Measurements from ENCODE around the gene CCNY.
A peak's percentile ranks its signal among the peaks of the same experiment; 100 is the strongest.

Gene CCNY

DNA sequence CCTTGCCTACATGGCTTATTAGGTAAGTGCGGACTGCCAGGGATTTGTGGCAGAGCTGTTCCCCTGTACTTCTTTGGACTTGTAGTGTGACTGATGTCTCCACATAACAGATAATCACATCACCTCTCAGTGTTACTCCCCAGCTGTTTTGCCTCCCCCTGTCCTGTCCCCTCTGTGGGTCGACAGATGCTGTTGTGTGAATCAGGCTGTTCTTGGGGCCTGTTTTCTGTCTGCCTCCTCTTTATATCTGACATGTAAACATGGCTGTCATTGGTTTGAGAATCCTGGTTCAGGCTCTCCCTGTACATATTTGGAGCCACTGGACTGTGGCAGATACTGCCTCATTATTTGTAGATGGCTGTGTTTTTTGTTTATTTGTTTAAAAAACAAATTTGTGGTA, 22.7 kb downstream of the CCNY start:
- no peak for DNase-seq

GRCh38 chr10:35359873-35360272, 23.6 kb downstream of the CCNY start:
- no peak for DNase-seq

GRCh38 chr10:35362701-35363350, 26.5 kb downstream of the CCNY start:
- no peak for DNase-seq

- DNase-seq, result no peak
Observed at GRCh38 chr10:35363587-35363986, 27.3 kb downstream of the CCNY start.

DNA sequence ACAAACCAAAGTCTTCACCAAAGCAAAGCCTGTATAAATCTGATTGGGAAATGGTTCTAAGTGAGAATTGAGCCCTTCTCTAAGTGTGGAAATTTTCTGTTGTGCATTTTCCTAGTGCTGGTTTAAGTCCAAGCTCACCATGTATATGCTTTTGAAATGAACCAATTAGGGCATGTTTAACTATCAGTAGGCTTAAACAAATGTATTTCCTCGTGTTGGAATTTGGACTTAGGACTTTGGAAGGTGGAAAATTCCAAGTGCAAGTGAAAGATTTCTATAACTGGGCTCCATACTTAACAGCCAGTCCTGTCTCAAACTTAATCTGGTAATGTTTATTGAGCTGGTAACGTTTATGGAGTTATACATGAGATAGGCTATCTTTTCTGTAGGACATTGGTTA, 28.5 kb downstream of the CCNY start:
- DNase-seq, result no peak

DNA sequence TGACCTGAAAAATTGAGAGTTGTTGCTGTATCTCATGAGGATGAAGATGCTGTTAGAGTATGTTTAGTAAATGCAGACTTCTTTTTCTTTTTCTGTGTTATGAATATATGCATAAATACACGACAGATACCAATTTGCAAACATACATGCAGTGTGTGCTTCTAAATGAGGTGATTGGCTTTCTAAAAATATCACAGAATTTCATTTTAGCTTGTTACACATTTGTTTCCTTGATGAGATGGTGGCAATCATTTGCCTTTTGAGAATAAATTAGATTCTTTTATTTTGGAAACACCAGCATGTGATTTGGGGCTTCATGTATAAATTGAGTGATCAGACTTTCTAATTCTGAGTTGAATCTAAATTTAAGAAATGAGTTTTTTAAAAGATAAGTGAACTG, 29.7 kb downstream of the CCNY start:
- no peak for DNase-seq

DNA sequence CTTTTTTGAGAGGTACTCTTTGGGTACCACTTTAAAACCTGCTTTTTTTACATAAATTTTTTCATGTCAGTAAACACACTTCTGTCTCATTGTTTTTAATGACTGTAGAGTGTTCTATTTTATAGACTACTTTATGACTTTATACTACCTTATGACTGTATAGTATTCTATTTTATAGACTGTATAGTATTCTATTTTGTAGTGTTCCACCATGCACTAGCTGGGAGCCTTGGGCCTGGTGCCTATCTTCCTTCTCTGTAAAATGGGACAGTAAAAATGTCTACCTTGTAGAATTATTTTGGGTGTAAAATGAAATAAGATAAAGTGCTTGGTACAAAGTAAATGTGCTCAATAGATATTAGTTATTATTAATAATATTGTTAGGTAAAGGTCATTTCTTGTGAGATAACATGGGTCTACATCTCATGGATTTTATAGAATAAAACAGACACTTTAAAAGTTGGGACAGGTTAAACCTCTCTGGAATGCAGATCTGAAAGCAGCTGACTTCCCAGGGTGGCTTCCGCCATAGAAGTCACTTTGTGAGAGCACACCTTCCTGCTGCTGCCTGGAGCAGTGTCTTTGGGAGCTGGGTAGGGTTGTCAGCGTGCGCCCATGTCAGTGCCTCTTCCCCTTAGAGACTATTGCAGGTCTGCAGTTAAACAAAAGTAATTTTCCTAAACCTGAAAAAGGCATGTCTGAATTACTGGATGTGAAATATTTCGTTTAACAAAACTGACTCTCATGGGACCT, 31.0 kb downstream of the CCNY start:
- no peak for DNase-seq

DNA sequence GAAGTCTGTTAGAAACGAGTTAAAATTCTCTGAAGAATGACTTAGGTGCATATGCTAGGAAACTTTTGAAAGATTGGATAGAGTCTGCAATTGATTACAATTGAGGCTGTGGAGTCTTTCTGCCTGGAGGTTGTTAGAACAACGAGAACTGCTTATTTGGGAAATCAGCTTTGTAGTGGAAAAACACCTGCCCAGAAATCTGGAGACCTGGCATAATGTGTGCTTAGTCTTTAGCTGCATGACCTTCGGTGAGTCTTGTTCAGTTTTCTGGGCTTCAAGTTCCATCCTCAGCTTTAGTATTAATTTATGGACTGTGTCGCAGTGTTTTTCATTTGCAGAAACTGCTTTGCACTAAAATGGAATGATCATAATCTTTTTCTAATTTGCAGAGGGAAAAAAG, 31.7 kb downstream of the CCNY start:
- DNase-seq, result no peak

DNA sequence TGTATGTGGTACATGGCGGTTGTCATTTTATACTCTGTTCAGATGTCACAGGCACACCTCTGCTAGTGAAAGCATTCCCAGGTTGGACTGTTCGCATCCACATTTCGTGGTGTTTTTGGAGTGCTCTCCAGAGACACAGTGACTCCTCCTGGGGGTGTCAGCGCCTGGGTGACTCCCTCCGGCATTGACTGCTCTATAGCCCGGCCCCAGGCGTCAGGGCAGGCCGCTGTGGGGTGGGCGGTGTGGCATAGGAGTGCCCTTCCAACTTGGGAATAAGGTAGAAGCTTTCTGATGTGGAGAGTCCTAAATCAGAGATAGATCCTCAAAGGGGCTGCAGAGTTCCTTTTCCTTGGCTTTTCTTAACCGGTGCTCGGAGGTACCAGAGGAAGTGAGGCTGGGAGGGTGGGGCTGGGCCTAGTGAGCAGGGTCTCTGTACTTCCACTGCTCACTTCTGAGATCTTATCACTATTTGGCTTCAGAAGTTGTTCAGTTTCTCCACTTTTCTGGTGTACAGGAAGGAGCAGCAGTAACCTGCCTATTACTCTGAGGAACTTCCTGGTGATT, 32.3 kb downstream of the CCNY start:
- DNase-seq, result no peak

- DNase-seq, result no peak
Observed at GRCh38 chr10:35369049-35369611, 32.8 kb downstream of the CCNY start.

GRCh38 chr10:35371731-35372130, 35.4 kb downstream of the CCNY start:
- no peak for DNase-seq

DNA sequence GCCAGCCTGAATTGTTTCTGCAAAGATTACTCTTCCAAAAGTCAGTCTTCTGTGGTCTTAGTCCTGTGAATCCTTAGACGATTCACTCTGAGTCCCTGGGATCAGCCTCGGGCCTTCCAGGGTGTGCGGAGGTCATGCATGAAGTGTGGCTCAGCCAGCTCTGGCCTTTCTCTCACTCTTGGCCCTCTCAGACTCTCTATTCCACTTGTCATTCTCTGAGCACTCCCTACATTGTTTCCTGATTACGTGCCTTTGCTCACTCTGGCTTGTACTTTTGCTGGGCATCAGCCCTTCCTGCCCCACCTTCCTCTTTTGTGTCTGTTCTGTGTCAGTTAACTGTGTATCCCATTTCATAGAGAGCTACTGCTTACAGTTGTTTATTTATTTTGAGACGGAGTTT, 36.0 kb downstream of the CCNY start:
- DNase-seq, result no peak

- no peak for DNase-seq
Observed at GRCh38 chr10:35375091-35375765, 38.9 kb downstream of the CCNY start.

DNA sequence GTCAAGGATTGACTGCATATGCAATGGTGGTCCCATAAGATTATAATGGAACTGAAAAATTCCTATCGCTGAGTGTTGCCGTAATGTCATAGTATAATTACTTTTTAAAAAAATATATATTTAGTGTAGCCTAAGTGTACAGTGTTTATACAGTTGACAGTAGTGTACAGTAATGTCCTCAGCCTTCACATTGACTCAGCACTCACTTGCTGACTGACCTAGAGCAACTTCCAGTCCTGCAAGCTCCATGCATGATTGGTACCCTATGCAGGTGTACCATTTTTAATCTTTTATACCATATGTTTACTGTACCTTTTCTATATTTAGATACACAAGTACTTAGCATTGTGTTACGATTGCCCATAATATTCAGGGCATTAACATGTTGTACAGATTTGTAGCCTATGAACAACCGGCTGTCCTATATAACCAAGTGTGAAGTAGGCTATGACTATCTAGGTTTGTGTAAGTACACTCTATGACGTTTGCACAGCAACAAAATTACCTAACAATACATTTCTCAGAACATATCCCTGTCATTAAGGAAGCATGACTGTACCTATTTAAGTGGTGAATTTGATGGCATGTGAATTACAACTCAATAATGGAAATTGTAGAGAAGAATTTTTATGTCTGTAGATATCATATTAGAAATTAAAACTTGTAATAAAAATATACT, 40.9 kb downstream of the CCNY start:
- no peak for DNase-seq

- DNase-seq, result no peak
Observed at GRCh38 chr10:35378541-35379210, 42.4 kb downstream of the CCNY start.

- DNase-seq, result no peak
Observed at GRCh38 chr10:35379226-35380137, 43.2 kb downstream of the CCNY start.

- no peak for DNase-seq
Observed at GRCh38 chr10:35382096-35382495, 45.8 kb downstream of the CCNY start.

DNA sequence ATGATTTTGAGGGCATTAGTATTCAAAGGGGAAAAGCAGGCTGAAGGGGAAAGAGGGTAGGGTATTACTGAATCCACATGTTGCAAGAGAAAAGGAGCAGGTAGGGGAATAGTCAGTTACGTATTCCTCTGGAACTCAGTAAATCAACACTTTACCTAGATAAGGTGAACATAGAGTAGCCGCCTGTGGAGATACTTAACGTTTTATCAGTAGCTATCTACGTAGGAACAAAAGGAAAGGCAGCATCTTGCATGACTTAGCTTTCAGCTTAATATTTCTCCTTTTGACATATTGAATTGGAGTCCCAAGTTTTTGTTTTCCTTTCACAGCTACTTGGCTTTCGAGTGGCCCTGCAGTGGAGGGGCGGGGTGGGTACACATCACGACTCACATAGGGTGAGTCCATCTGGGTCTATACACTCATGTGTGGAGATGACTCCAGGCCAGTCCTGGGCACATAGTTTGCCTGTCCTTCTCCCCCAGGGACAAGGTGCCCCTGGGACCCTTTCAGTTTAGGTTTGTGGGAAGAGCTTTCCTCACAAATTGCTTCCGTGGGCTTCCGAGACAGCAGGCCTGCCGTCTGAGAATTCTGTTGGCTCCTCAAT, 48.1 kb downstream of the CCNY start:
- DNase-seq, result no peak

DNA sequence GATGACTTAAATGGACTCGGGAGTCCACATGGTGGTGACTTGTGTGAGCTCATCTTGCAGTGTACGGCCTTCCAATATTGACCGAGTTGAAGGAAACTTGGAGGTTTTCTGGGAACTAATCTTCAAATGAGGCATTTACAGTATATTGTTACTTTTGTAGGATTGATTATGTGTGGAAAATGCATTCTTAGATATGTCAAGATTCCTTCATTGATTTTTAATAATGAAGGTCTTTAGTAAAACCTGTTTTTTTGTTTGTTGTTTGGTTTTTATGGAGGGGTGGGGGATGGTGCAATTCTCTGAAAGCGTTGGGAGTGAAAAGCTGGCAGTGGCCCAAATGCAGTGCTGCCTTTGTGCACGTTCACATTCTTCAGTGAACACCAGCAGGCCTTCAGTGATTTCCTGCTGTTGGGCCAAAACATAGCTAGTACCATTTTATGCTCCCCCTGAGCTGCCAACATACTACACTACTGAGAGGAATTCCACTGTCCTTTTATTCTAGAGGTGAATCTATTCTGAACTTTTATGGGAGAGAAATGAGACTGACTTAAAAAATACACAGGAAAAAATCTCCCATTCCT, 50.4 kb downstream of the CCNY start:
- DNase-seq, result peak in 1 of 2 experiments; percentile 17

DNA sequence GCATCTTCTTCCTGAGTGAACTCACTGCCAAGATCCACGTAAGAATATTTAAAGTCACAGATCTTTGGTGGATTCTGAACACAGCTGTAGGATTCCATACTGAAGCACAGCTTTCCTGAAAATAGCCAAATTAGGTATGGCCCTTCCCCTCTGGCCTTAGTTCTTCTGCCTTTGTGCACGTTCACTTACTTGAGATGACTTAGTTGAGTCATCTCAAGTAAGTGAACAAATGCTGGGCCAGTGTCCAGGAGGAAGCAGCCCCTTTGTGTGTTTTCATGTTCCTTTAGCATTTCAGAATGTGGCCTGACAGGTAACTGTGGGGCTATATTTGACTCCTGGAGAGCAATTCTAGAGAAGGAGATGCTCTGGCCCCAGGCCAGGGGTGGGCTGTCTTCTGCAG, 51.5 kb downstream of the CCNY start:
- DNase-seq, result no peak

Measured in SHP77 (cell line).